ENCODE data around the gene SLC19A1. TPM values are rescaled to one million over a fixed set of nuclear protein-coding genes. Genes with fewer than 3 reads are reported as not detected.

The SLC19A1 gene
- total RNA-seq, 3 donors from 2014 or later: 5.6 to 6.7 (median 6.6) TPM

GRCh38 chr21:45492765-45493164, 49.5 kb downstream of the SLC19A1 start:
- TF ChIP-seq POLR2A (IDR thresholded peaks at IDR 0.05): no peak
- TF ChIP-seq POLR2AphosphoS5 (IDR thresholded peaks at IDR 0.05): no peak
- no peak for TF ChIP-seq CTCF (IDR thresholded peaks at IDR 0.05)
- DNase-seq (ENCODE audit: low spot score in 2 of 2): no peak
- no peak overlapping the region for H3K27ac ChIP-seq
- no peaks in the 10 kb centered on the region for H3K4me1 ChIP-seq
- H3K4me3 ChIP-seq: no peak overlapping the region
- no peaks in the 10 kb centered on the region for H3K9me3 ChIP-seq
- H3K27me3 ChIP-seq: no peaks in the 10 kb centered on the region
- intact Hi-C loops (cut with DNase I; ENCODE audit: low total_unique reads): no loop called here
- H3K36me3 ChIP-seq: no peaks in the 10 kb centered on the region

GRCh38 chr21:45491623-45492022, 50.6 kb downstream of the SLC19A1 start:
- TF ChIP-seq CTCF (IDR thresholded peaks at IDR 0.05) (no peak), POLR2AphosphoS5 (IDR thresholded peaks at IDR 0.05) (no peak), POLR2A (IDR thresholded peaks at IDR 0.05) (no peak)
- Histone ChIP-seq H3K27ac (no peak overlapping the region), H3K4me3 (no peak overlapping the region), H3K9me3 (no peaks in the 10 kb centered on the region), H3K4me1 (no peaks in the 10 kb centered on the region), H3K27me3 (no peaks in the 10 kb centered on the region), H3K36me3 (no peaks in the 10 kb centered on the region)
- intact Hi-C loops (cut with DNase I; ENCODE audit: low total_unique reads): no loop called here
- no peak for DNase-seq (ENCODE audit: low spot score in 2 of 2)

- no peak for TF ChIP-seq POLR2AphosphoS5 (IDR thresholded peaks at IDR 0.05)
- no peak for TF ChIP-seq CTCF (IDR thresholded peaks at IDR 0.05)
- TF ChIP-seq POLR2A (IDR thresholded peaks at IDR 0.05): no peak
- no peaks in the 10 kb centered on the region for H3K27me3 ChIP-seq
- H3K36me3 ChIP-seq: no peaks in the 10 kb centered on the region
- intact Hi-C loops (cut with DNase I; ENCODE audit: low total_unique reads): no loop called here
- no peaks in the 10 kb centered on the region for H3K9me3 ChIP-seq
- H3K27ac ChIP-seq: no peak overlapping the region
- no peak overlapping the region for H3K4me3 ChIP-seq
- no peaks in the 10 kb centered on the region for H3K4me1 ChIP-seq
- no peak for DNase-seq (ENCODE audit: low spot score in 2 of 2)
Observed at GRCh38 chr21:45491056-45491455, 51.2 kb downstream of the SLC19A1 start.

GRCh38 chr21:45490049-45490731, 52.0 kb downstream of the SLC19A1 start:
- intact Hi-C loops (cut with DNase I; ENCODE audit: low total_unique reads): no loop called here
- H3K36me3 ChIP-seq: no peaks in the 10 kb centered on the region
- H3K9me3 ChIP-seq: no peaks in the 10 kb centered on the region
- no peak overlapping the region for H3K4me3 ChIP-seq
- no peaks in the 10 kb centered on the region for H3K27me3 ChIP-seq
- TF ChIP-seq CTCF (IDR thresholded peaks at IDR 0.05) (no peak), POLR2A (IDR thresholded peaks at IDR 0.05) (no peak), POLR2AphosphoS5 (IDR thresholded peaks at IDR 0.05) (no peak)
- H3K4me1 ChIP-seq: no peaks in the 10 kb centered on the region
- no peak overlapping the region for H3K27ac ChIP-seq
- no peak for DNase-seq (ENCODE audit: low spot score in 2 of 2)

GRCh38 chr21:45489722-45489982, 52.6 kb downstream of the SLC19A1 start:
- no peak for TF ChIP-seq CTCF (IDR thresholded peaks at IDR 0.05)
- TF ChIP-seq POLR2A (IDR thresholded peaks at IDR 0.05): no peak
- TF ChIP-seq POLR2AphosphoS5 (IDR thresholded peaks at IDR 0.05): no peak
- intact Hi-C loops (cut with DNase I; ENCODE audit: low total_unique reads): no loop called here
- Histone ChIP-seq H3K4me3 (no peak overlapping the region), H3K4me1 (no peaks in the 10 kb centered on the region), H3K27me3 (no peaks in the 10 kb centered on the region), H3K36me3 (no peaks in the 10 kb centered on the region), H3K9me3 (no peaks in the 10 kb centered on the region), H3K27ac (no peak overlapping the region)
- no peak for DNase-seq (ENCODE audit: low spot score in 2 of 2)
